KBM-7 (cell line): ENCODE measurements around the gene LYPD6B.

Source experiments
- DNase-seq: peaks from one replicate; pipeline ENCODE4 v3.0.0-alpha.2; 2015
- in situ Hi-C: fragments of 300-500 bp; cut with MboI; formaldehyde crosslinking; loops from 2 replicates; pipeline ENCODE4 v1.14.3; 2020; ENCODE audit warnings: low sequenced_read_pairs, low pct_unique_long_range_greater_than_20kb, mixed read lengths

Gene LYPD6B

GRCh38 chr2:149141046-149141445, 102.5 kb downstream of the LYPD6B start:
- in situ Hi-C loops: no loop called here

GRCh38 chr2:149143734-149144133, 105.2 kb downstream of the LYPD6B start:
- in situ Hi-C loops: no loop called here
- no peak for DNase-seq

More at GRCh38 chr2:149141046-149141445, 102.5 kb downstream of the LYPD6B start:
- DNase-seq: no peak

- DNase-seq: no peak
- in situ Hi-C loops: no loop called here
Measured at GRCh38 chr2:149145314-149146295, 107.1 kb downstream of the LYPD6B start.

GRCh38 chr2:149146876-149147275, 108.4 kb downstream of the LYPD6B start:
- DNase-seq: no peak
- in situ Hi-C loops: no loop called here

GRCh38 chr2:149148194-149149006, 109.9 kb downstream of the LYPD6B start:
- DNase-seq: no peak

GRCh38 chr2:149149007-149149297, 110.5 kb downstream of the LYPD6B start:
- no peak for DNase-seq
- in situ Hi-C loops: no loop called here

More at GRCh38 chr2:149148194-149149006, 109.9 kb downstream of the LYPD6B start:
- in situ Hi-C loops: no loop called here

GRCh38 chr2:149152469-149152953, 114.0 kb downstream of the LYPD6B start:
- in situ Hi-C loops: no loop called here
- DNase-seq: peak; percentile 49

- in situ Hi-C loops: no loop called here
- DNase-seq: no peak
Measured at GRCh38 chr2:149155196-149155969, 116.9 kb downstream of the LYPD6B start.

- no peak for DNase-seq
- in situ Hi-C loops: no loop called here
Measured at GRCh38 chr2:149155988-149156387, 117.5 kb downstream of the LYPD6B start.

GRCh38 chr2:149156971-149157740, 118.7 kb downstream of the LYPD6B start:
- DNase-seq: no peak
- in situ Hi-C loops: no loop called here

- in situ Hi-C loops: no loop called here
- no peak for DNase-seq
Measured at GRCh38 chr2:149158957-149159356, 120.5 kb downstream of the LYPD6B start.

GRCh38 chr2:149160195-149160594, 121.7 kb downstream of the LYPD6B start:
- in situ Hi-C loops: no loop called here
- no peak for DNase-seq

- in situ Hi-C loops: no loop called here
- DNase-seq: peak; percentile 28
Measured at GRCh38 chr2:149160701-149161217, 122.3 kb downstream of the LYPD6B start.

GRCh38 chr2:149161481-149162225, 123.2 kb downstream of the LYPD6B start:
- in situ Hi-C loops: no loop called here
- peak; percentile 29 for DNase-seq

- in situ Hi-C loops: no loop called here
- no peak for DNase-seq
Measured at GRCh38 chr2:149164296-149164695, 125.8 kb downstream of the LYPD6B start.

GRCh38 chr2:149164827-149165226, 126.3 kb downstream of the LYPD6B start:
- in situ Hi-C loops: no loop called here
- no peak for DNase-seq

GRCh38 chr2:149167001-149167780, 128.7 kb downstream of the LYPD6B start:
- in situ Hi-C loops: no loop called here
- DNase-seq: peak; percentile 14
